PC-9 (cell line): Measurements from ENCODE around the gene PKLR. TPM values are rescaled to one million over a fixed set of nuclear protein-coding genes. Genes with fewer than 3 reads are reported as not detected.

Experiments
- BruUV-seq: library from RNA; stranded (reverse); fragments of 400-500 nt; replicated peaks from 2 replicates; lab custom pipeline; 2021; lab: Mats Ljungman, UMichigan
- CTCF ChIA-PET: fragments of 300-600 bp; sonication (Branson Sonifier 250); formaldehyde crosslinking; loops from one replicate; lab custom pipeline; 2022; ENCODE audit warnings: antibody characterized with exemption; lab: Charles Lee
- POLR2A ChIA-PET: fragments of 300-600 bp; sonication (Branson Sonifier 250); formaldehyde crosslinking; loops from one replicate; lab custom pipeline; 2022; ENCODE audit warnings: antibody characterized with exemption; ENCODE audit not compliant: unreplicated experiment; lab: Charles Lee
- DNase-seq, 2 experiments: peaks; one replicate each; pipeline versions ENCODE4 v3.0.0 to v3.0.0-alpha.2; 2015 to 2022; ENCODE audit warnings: mixed read lengths in 1 of 2
- H2AFZ ChIP-seq: fragments of 200-600 bp; sonication (generic); 2 replicates; pipeline ENCODE4 v1.8.1; 2017; ENCODE audit warnings: antibody characterized with exemption
- H3F3A ChIP-seq: fragments of 200-600 bp; sonication (generic); 2 replicates; pipeline ENCODE4 v1.8.1; 2017; ENCODE audit warnings: antibody characterized with exemption, mild to moderate bottlenecking, low read depth; ENCODE audit not compliant: insufficient read depth
- H3K27ac ChIP-seq: fragments of 200-600 bp; sonication (generic); 2 replicates; pipeline ENCODE4 v1.6.1; 2016; ENCODE audit warnings: mixed run types
- H3K27me3 ChIP-seq: fragments of 200-600 bp; sonication (generic); 2 replicates; pipeline ENCODE4 v1.6.1; 2016; ENCODE audit warnings: low read depth, mixed run types; ENCODE audit not compliant: insufficient read depth
- H3K36me3 ChIP-seq: fragments of 200-600 bp; sonication (generic); 2 replicates; pipeline ENCODE4 v1.6.1; 2016; ENCODE audit warnings: low read depth, mixed run types
- H3K4me1 ChIP-seq: fragments of 200-600 bp; sonication (generic); replicated peaks from 2 replicates; pipeline ENCODE4 v1.6.1; 2016; ENCODE audit warnings: mixed run types; ENCODE audit not compliant: insufficient read depth
- H3K4me2 ChIP-seq: fragments of 200-600 bp; sonication (generic); 2 replicates; pipeline ENCODE4 v1.6.1; 2017; ENCODE audit warnings: mixed run types
- H3K4me3 ChIP-seq: fragments of 200-600 bp; sonication (generic); 2 replicates; pipeline ENCODE4 v1.6.1; 2016; ENCODE audit warnings: mixed run types
- H3K79me2 ChIP-seq: fragments of 200-600 bp; sonication (generic); 2 replicates; pipeline ENCODE4 v1.6.1; 2017; ENCODE audit warnings: low read depth, mixed run types
- H3K9me2 ChIP-seq: fragments of 200-600 bp; sonication (generic); 2 replicates; pipeline ENCODE4 v1.8.1; 2017; ENCODE audit warnings: mild to moderate bottlenecking; ENCODE audit not compliant: insufficient read depth
- H3K9me3 ChIP-seq: fragments of 200-600 bp; sonication (generic); 2 replicates; pipeline ENCODE4 v1.8.1; 2016; ENCODE audit warnings: low read depth; ENCODE audit not compliant: insufficient read depth
- H4K20me1 ChIP-seq: fragments of 200-600 bp; sonication (generic); 2 replicates; pipeline ENCODE4 v1.8.1; 2017; ENCODE audit not compliant: insufficient read depth
- CTCF ChIP-seq: fragments of 200-600 bp; sonication (generic); conservative IDR thresholded peaks from 2 replicates; pipeline ENCODE4 v1.6.1; 2017; ENCODE audit warnings: mixed run types, antibody characterized with exemption, mild to moderate bottlenecking, moderate library complexity
- EZH2 ChIP-seq: fragments of 200-600 bp; sonication (generic); IDR thresholded peaks from 2 replicates; pipeline ENCODE4 v1.8.0; 2017; ENCODE audit warnings: antibody characterized with exemption, low read depth
- intact Hi-C: fragments of 100-400 bp; cut with micrococcal nuclease; formaldehyde crosslinking; loops from one replicate; pipeline ENCODE4 v1.10.0; 2022; ENCODE audit not compliant: unreplicated experiment
- total RNA-seq: library from RNA; stranded (reverse); gene quantifications from 2 replicates; pipeline ENCODE4 v1.2.3, GENCODE V29; 2021

The PKLR gene
- total RNA-seq, 1 experiment from 2014 or later = not detected

- intact Hi-C loops = no loop called here
- Histone ChIP-seq H3K4me3 (no peak overlapping the region), H3K9me3 (no peaks in the 10 kb centered on the region)
Observed at GRCh38 chr1:155326631-155327037, 25.4 kb upstream of the PKLR start.

GRCh38 chr1:155326020-155326526, 24.8 kb upstream of the PKLR start:
- ChIA-PET CTCF (interaction anchor here (0.6 kb wide), 2 partner anchors 339 to 581 kb away, joined by 3 read pairs; no protein-coding TSS in a partner anchor), POLR2A (interaction anchor here (0.6 kb wide), 1 partner anchor 64 kb away, joined by 3 read pairs; the partner anchor contains the start of gene SCAMP3)
- H3K4me2 ChIP-seq = peak overlapping the region; percentile 98; the same call in 1 of the 2 replicates
- H3K4me1 ChIP-seq = peaks cover 9% of the 10 kb centered on the region; the same call in 1 of the 2 replicates
- no peak overlapping the region for H3K27ac ChIP-seq
- peaks cover 3% of the 10 kb centered on the region; the same call in 1 of the 2 replicates for H4K20me1 ChIP-seq
- H3F3A ChIP-seq = peaks cover 27% of the 10 kb centered on the region
- intact Hi-C loops = no loop called here
- no peak for TF ChIP-seq CTCF
- H3K9me3 ChIP-seq = no peaks in the 10 kb centered on the region
- 0 out of 2 replicates have a peak, but pooled peaks cover 4% of the 10 kb centered on the region for H3K79me2 ChIP-seq
- BruUV-seq = no TSS peak
- H3K36me3 ChIP-seq = peaks cover 12% of the 10 kb centered on the region
- H3K27me3 ChIP-seq = no peaks in the 10 kb centered on the region
- H3K4me3 ChIP-seq = no peak overlapping the region
- no peak for DNase-seq
- H3K9me2 ChIP-seq = no peaks in the 10 kb centered on the region
- H2AFZ ChIP-seq = no peak overlapping the region

More at GRCh38 chr1:155326631-155327037, 25.4 kb upstream of the PKLR start:
- Histone ChIP-seq H3K36me3 (peaks cover 18% of the 10 kb centered on the region), H3K79me2 (0 out of 2 replicates have a peak, but pooled peaks cover 4% of the 10 kb centered on the region), H3K27ac (no peak overlapping the region), H3F3A (peaks cover 21% of the 10 kb centered on the region), H2AFZ (no peak overlapping the region), H3K9me2 (no peaks in the 10 kb centered on the region), H4K20me1 (peaks cover 3% of the 10 kb centered on the region; the same call in 1 of the 2 replicates), H3K4me2 (no peak overlapping the region), H3K27me3 (no peaks in the 10 kb centered on the region), H3K4me1 (peaks cover 9% of the 10 kb centered on the region; the same call in 1 of the 2 replicates)
- TF ChIP-seq EZH2 (no peak), CTCF (no peak)
- DNase-seq = no peak
- POLR2A ChIA-PET = interaction anchor here (0.6 kb wide), 1 partner anchor 64 kb away, joined by 3 read pairs; the partner anchor contains the start of gene SCAMP3
- CTCF ChIA-PET = interaction anchor here (0.6 kb wide), 1 partner anchor 339 kb away, joined by 3 read pairs; no protein-coding TSS in a partner anchor
- no TSS peak for BruUV-seq

GRCh38 chr1:155325603-155325893, 24.3 kb upstream of the PKLR start:
- TF ChIP-seq EZH2 (no peak), CTCF (no peak)
- Histone ChIP-seq H3K4me1 (peaks cover 9% of the 10 kb centered on the region; the same call in 1 of the 2 replicates), H3K27ac (no peak overlapping the region), H3K36me3 (peaks cover 7% of the 10 kb centered on the region; the same call in 1 of the 2 replicates), H3K9me3 (no peaks in the 10 kb centered on the region), H2AFZ (no peak overlapping the region), H3K4me2 (peak overlapping the region; percentile 98), H3F3A (peaks cover 26% of the 10 kb centered on the region), H3K79me2 (0 out of 2 replicates have a peak, but pooled peaks cover 4% of the 10 kb centered on the region), H3K27me3 (no peaks in the 10 kb centered on the region), H3K4me3 (peak overlapping the region; percentile 96; the same call in 1 of the 2 replicates), H4K20me1 (peaks cover under 1% of the 10 kb centered on the region; the same call in 1 of the 2 replicates), H3K9me2 (no peaks in the 10 kb centered on the region)
- intact Hi-C loops = loop anchor here (2.0 kb wide), 1 partner anchor 75 kb away; no protein-coding TSS in a partner anchor
- ChIA-PET POLR2A (no interaction called here), CTCF (interaction anchor here (0.6 kb wide), 1 partner anchor 581 kb away, joined by 3 read pairs; no protein-coding TSS in a partner anchor)
- no TSS peak for BruUV-seq
- DNase-seq = no peak
